ENCODE data around the gene CACNG1. TPM values are rescaled to one million over a fixed set of nuclear protein-coding genes. Genes with fewer than 3 reads are reported as not detected.
"Not testable (repeated sequence)": the region's sequence is repeated elsewhere in the genome, so short reads cannot be mapped to it uniquely, and the experiment has no call there.

CACNG1 gene
- total RNA-seq, 1 experiment from 2014 or later, result not detected

- Histone ChIP-seq H3K4me2 (no peak overlapping the region), H3K27me3 (ENCODE audit: insufficient read depth, low read depth) (no peaks in the 10 kb centered on the region), H4K20me1 (ENCODE audit: insufficient read depth) (no peaks in the 10 kb centered on the region), H3K79me2 (ENCODE audit: low read depth) (no peaks in the 10 kb centered on the region), H3K27ac (no peak overlapping the region), H3K36me3 (ENCODE audit: low read depth) (no peaks in the 10 kb centered on the region), H3K4me3 (no peak overlapping the region), H3F3A (ENCODE audit: insufficient read depth, low read depth) (no peaks in the 10 kb centered on the region), H2AFZ (no peak overlapping the region), H3K9me2 (ENCODE audit: insufficient read depth) (no peaks in the 10 kb centered on the region), H3K9me3 (ENCODE audit: insufficient read depth, low read depth) (no peaks in the 10 kb centered on the region), H3K4me1 (replicated peaks; ENCODE audit: insufficient read depth) (no peaks in the 10 kb centered on the region)
- TF ChIP-seq EZH2 (IDR thresholded peaks at IDR 0.05; ENCODE audit: low read depth) (no peak), CTCF (conservative IDR thresholded peaks at IDR 0.05) (no peak)
- POLR2A ChIA-PET (ENCODE audit: unreplicated experiment), result no interaction called here
- BruUV-seq (replicated peaks), result no TSS peak
- intact Hi-C loops (cut with micrococcal nuclease; ENCODE audit: unreplicated experiment), result no loop called here
- CTCF ChIA-PET, result no interaction called here
- DNase-seq, result no peak
These were observed 5.4 kb upstream of the CACNG1 start for GRCh38 chr17:67038861-67039365.

- Histone ChIP-seq H4K20me1 (ENCODE audit: insufficient read depth) (no peaks in the 10 kb centered on the region), H3K79me2 (ENCODE audit: low read depth) (no peaks in the 10 kb centered on the region), H3K27me3 (ENCODE audit: insufficient read depth, low read depth) (no peaks in the 10 kb centered on the region), H3K4me1 (replicated peaks; ENCODE audit: insufficient read depth) (no peaks in the 10 kb centered on the region), H3K4me3 (no peak overlapping the region), H3K9me2 (ENCODE audit: insufficient read depth) (no peaks in the 10 kb centered on the region), H3K27ac (no peak overlapping the region), H2AFZ (no peak overlapping the region), H3K4me2 (no peak overlapping the region), H3K36me3 (ENCODE audit: low read depth) (no peaks in the 10 kb centered on the region), H3F3A (ENCODE audit: insufficient read depth, low read depth) (no peaks in the 10 kb centered on the region), H3K9me3 (ENCODE audit: insufficient read depth, low read depth) (no peaks in the 10 kb centered on the region)
- TF ChIP-seq CTCF (conservative IDR thresholded peaks at IDR 0.05), result no peak
- no TSS peak for BruUV-seq (replicated peaks)
- no peak for DNase-seq
- ChIA-PET CTCF (no interaction called here), POLR2A (ENCODE audit: unreplicated experiment) (no interaction called here)
- intact Hi-C loops (cut with micrococcal nuclease; ENCODE audit: unreplicated experiment), result no loop called here
These were observed 3.7 kb upstream of the CACNG1 start for GRCh38 chr17:67040652-67041051.

- H3K4me3 ChIP-seq; BruUV-seq (replicated peaks); H3K27me3 ChIP-seq (ENCODE audit: insufficient read depth, low read depth); CTCF ChIA-PET; POLR2A ChIA-PET (ENCODE audit: unreplicated experiment); H2AFZ ChIP-seq; H4K20me1 ChIP-seq (ENCODE audit: insufficient read depth); H3K9me3 ChIP-seq (ENCODE audit: insufficient read depth, low read depth); H3K36me3 ChIP-seq (ENCODE audit: low read depth); H3K4me2 ChIP-seq; intact Hi-C loops (cut with micrococcal nuclease; ENCODE audit: unreplicated experiment); H3K4me1 ChIP-seq (replicated peaks; ENCODE audit: insufficient read depth); DNase-seq; H3K9me2 ChIP-seq (ENCODE audit: insufficient read depth); H3F3A ChIP-seq (ENCODE audit: insufficient read depth, low read depth); H3K79me2 ChIP-seq (ENCODE audit: low read depth); H3K27ac ChIP-seq: not testable (repeated sequence)
These were observed 3.2 kb upstream of the CACNG1 start for GRCh38 chr17:67041119-67041518.

GRCh38 chr17:67041531-67041930 is 2.8 kb upstream of the CACNG1 start:
- H3K79me2 ChIP-seq (ENCODE audit: low read depth), result no peaks in the 10 kb centered on the region
- no peaks in the 10 kb centered on the region for H3K9me3 ChIP-seq (ENCODE audit: insufficient read depth, low read depth)
- DNase-seq, result no peak
- TF ChIP-seq CTCF (conservative IDR thresholded peaks at IDR 0.05) (no peak), EZH2 (IDR thresholded peaks at IDR 0.05; ENCODE audit: low read depth) (no peak)
- no peaks in the 10 kb centered on the region for H3K36me3 ChIP-seq (ENCODE audit: low read depth)
- no peak overlapping the region for H3K27ac ChIP-seq
- intact Hi-C loops (cut with micrococcal nuclease; ENCODE audit: unreplicated experiment), result no loop called here
- no peak overlapping the region for H2AFZ ChIP-seq
- ChIA-PET CTCF (no interaction called here), POLR2A (ENCODE audit: unreplicated experiment) (no interaction called here)
- no peaks in the 10 kb centered on the region for H3K4me1 ChIP-seq (replicated peaks; ENCODE audit: insufficient read depth)
- H3K9me2 ChIP-seq (ENCODE audit: insufficient read depth), result no peaks in the 10 kb centered on the region
- H3K27me3 ChIP-seq (ENCODE audit: insufficient read depth, low read depth), result no peaks in the 10 kb centered on the region
- no peak overlapping the region for H3K4me2 ChIP-seq
- H3K4me3 ChIP-seq, result no peak overlapping the region
- H3F3A ChIP-seq (ENCODE audit: insufficient read depth, low read depth), result no peaks in the 10 kb centered on the region
- no peaks in the 10 kb centered on the region for H4K20me1 ChIP-seq (ENCODE audit: insufficient read depth)
- no TSS peak for BruUV-seq (replicated peaks)
